Measurements from ENCODE around the gene ZNF593. TPM values are rescaled to one million over a fixed set of nuclear protein-coding genes. Genes with fewer than 3 reads are reported as not detected.

The ZNF593 gene
- total and polyA plus RNA-seq, 9 of the 15 experiments (the other 6 are each of a cell fraction or from before 2014, with no cell fraction given) = 9.8 to 334 (median 48.2) TPM

- TF ChIP-seq HINFP (tag; conservative IDR thresholded peaks at IDR 0.05; ENCODE audit: low read depth) (peak; percentile 53; the same call in 1 of the 2 replicates), NR2C1 (IDR thresholded peaks at IDR 0.05) (no peak), NR2C1 (tag; IDR thresholded peaks at IDR 0.05) (no peak), SMC3 (conservative IDR thresholded peaks at IDR 0.05; ENCODE audit: insufficient read depth, low read depth, low read length) (no peak), NFE2 (IDR thresholded peaks at IDR 0.05; ENCODE audit: low read depth) (no peak), NCOA2 (IDR thresholded peaks at IDR 0.05; ENCODE audit: partially characterized antibody in 2 of 2) (no peak), TEAD1 (CRISPR knock-in tag; IDR thresholded peaks at IDR 0.05) (peak in 1 of 2 experiments; percentile 51; a peak in 1 of 4 replicates), POLR3A (IDR thresholded peaks at IDR 0.05; ENCODE audit: borderline replicate concordance, extremely low read depth, insufficient read depth, insufficient read length) (no peak), ZNF551 (CRISPR knock-in tag; IDR thresholded peaks at IDR 0.05) (no peak), SIN3A (IDR thresholded peaks at IDR 0.05; ENCODE audit: borderline replicate concordance in 2 of 2, control insufficient read depth in 1 of 2, low read depth in 2 of 2, low read length in 2 of 2) (no peak), ZFPM2 (CRISPR knock-in tag; IDR thresholded peaks at IDR 0.05) (no peak), POLR2B (IDR thresholded peaks at IDR 0.05; ENCODE audit: low read depth, partially characterized antibody) (no peak), HDAC8 (tag; IDR thresholded peaks at IDR 0.05) (no peak), ESRRA (IDR thresholded peaks at IDR 0.05; ENCODE audit: borderline replicate concordance, low read depth) (no peak), NRF1 (conservative IDR thresholded peaks at IDR 0.05 in 1 of 2, IDR thresholded peaks at IDR 0.05 in 1 of 2) (peak; percentile 25 to 40; a peak in 3 of 4 replicates), EWSR1 (IDR thresholded peaks at IDR 0.05; ENCODE audit: borderline replicate concordance, low read depth, partially characterized antibody) (no peak), ZC3H11A (IDR thresholded peaks at IDR 0.05; ENCODE audit: low read depth, low read length) (no peak), ZBTB2 (IDR thresholded peaks at IDR 0.05) (no peak), RFX5 (IDR thresholded peaks at IDR 0.05; ENCODE audit: low read depth, low read length) (peak; percentile 88), HES1 (IDR thresholded peaks at IDR 0.05; ENCODE audit: low read depth) (no peak), ZNF75A (CRISPR knock-in tag; IDR thresholded peaks at IDR 0.05) (no peak), BMI1 (IDR thresholded peaks at IDR 0.05; ENCODE audit: low read length) (peak; percentile 97), USF2 (CRISPR knock-in tag; IDR thresholded peaks at IDR 0.05) (no peak)
Measured at GRCh38 chr1:26132128-26132833, 37.4 kb upstream of the ZNF593 start (continued).
